Measurements from ENCODE around the gene ACER2.

Gene ACER2

GRCh38 chr9:19480345-19480744 lies 71.5 kb downstream of the ACER2 start:
- H3K36me3 ChIP-seq, result no peaks in the 10 kb centered on the region
- DNase-seq, result no peak
- TF ChIP-seq CTCF (IDR thresholded peaks at IDR 0.05; ENCODE audit: low read depth, low read length), result no peak
- H3K27me3 ChIP-seq, result no peaks in the 10 kb centered on the region; the same call in none of the 2 replicates
- H3K4me3 ChIP-seq (ENCODE audit: low read depth, low read length), result no peak overlapping the region
- H3K9me3 ChIP-seq, result no peaks in the 10 kb centered on the region
- no peaks in the 10 kb centered on the region for H3K4me1 ChIP-seq

- Histone ChIP-seq H3K9me3 (no peaks in the 10 kb centered on the region), H3K36me3 (no peaks in the 10 kb centered on the region), H3K27me3 (no peaks in the 10 kb centered on the region; the same call in none of the 2 replicates), H3K4me3 (ENCODE audit: low read depth, low read length) (no peak overlapping the region), H3K4me1 (no peaks in the 10 kb centered on the region)
- no peak for DNase-seq
- no peak for TF ChIP-seq CTCF (IDR thresholded peaks at IDR 0.05; ENCODE audit: low read depth, low read length)
These were observed 72.5 kb downstream of the ACER2 start for GRCh38 chr9:19481121-19481870.

GRCh38 chr9:19481971-19482404 lies 73.2 kb downstream of the ACER2 start:
- Histone ChIP-seq H3K4me3 (ENCODE audit: low read depth, low read length) (no peak overlapping the region), H3K36me3 (no peaks in the 10 kb centered on the region), H3K9me3 (no peaks in the 10 kb centered on the region), H3K27me3 (no peaks in the 10 kb centered on the region; the same call in none of the 2 replicates), H3K4me1 (no peaks in the 10 kb centered on the region)
- no peak for TF ChIP-seq CTCF (IDR thresholded peaks at IDR 0.05; ENCODE audit: low read depth, low read length)
- DNase-seq, result no peak

- H3K36me3 ChIP-seq, result no peaks in the 10 kb centered on the region
- TF ChIP-seq CTCF (IDR thresholded peaks at IDR 0.05; ENCODE audit: low read depth, low read length), result no peak
- H3K4me3 ChIP-seq (ENCODE audit: low read depth, low read length), result no peak overlapping the region
- H3K27me3 ChIP-seq, result peaks cover under 1% of the 10 kb centered on the region; the same call in 1 of the 2 replicates
- no peaks in the 10 kb centered on the region for H3K9me3 ChIP-seq
- H3K4me1 ChIP-seq, result no peaks in the 10 kb centered on the region
- no peak for DNase-seq
These were observed 75.9 kb downstream of the ACER2 start for GRCh38 chr9:19484699-19485098.

GRCh38 chr9:19485193-19485592 lies 76.4 kb downstream of the ACER2 start:
- DNase-seq, result no peak
- Histone ChIP-seq H3K36me3 (no peaks in the 10 kb centered on the region), H3K9me3 (no peaks in the 10 kb centered on the region), H3K4me1 (no peaks in the 10 kb centered on the region), H3K27me3 (peaks cover 3% of the 10 kb centered on the region; the same call in 1 of the 2 replicates), H3K4me3 (ENCODE audit: low read depth, low read length) (no peak overlapping the region)
- TF ChIP-seq CTCF (IDR thresholded peaks at IDR 0.05; ENCODE audit: low read depth, low read length), result no peak

GRCh38 chr9:19486803-19487202 lies 78.0 kb downstream of the ACER2 start:
- Histone ChIP-seq H3K27me3 (peaks cover 3% of the 10 kb centered on the region; the same call in 1 of the 2 replicates), H3K36me3 (no peaks in the 10 kb centered on the region), H3K4me3 (ENCODE audit: low read depth, low read length) (no peak overlapping the region), H3K9me3 (no peaks in the 10 kb centered on the region), H3K4me1 (no peaks in the 10 kb centered on the region)
- DNase-seq, result no peak
- TF ChIP-seq CTCF (IDR thresholded peaks at IDR 0.05; ENCODE audit: low read depth, low read length), result no peak
